Epidermal melanocyte (primary cell): ENCODE results near the gene ST6GAL1.
"Not testable (repeated sequence)": the region's sequence is repeated elsewhere in the genome, so short reads cannot be mapped to it uniquely, and the experiment has no call there.

Experiments used
- DNase-seq: peaks from one replicate; pipeline ENCODE4 v3.0.0; 2011; ENCODE audit warnings: low spot score; ENCODE audit not compliant: insufficient read length

The ST6GAL1 gene

GRCh38 chr3:186992096-186992495 is 61.8 kb downstream of the ST6GAL1 start:
- DNase-seq: not testable (repeated sequence)

- no peak for DNase-seq
Observed at GRCh38 chr3:186993210-186993782, 63.0 kb downstream of the ST6GAL1 start.

DNA sequence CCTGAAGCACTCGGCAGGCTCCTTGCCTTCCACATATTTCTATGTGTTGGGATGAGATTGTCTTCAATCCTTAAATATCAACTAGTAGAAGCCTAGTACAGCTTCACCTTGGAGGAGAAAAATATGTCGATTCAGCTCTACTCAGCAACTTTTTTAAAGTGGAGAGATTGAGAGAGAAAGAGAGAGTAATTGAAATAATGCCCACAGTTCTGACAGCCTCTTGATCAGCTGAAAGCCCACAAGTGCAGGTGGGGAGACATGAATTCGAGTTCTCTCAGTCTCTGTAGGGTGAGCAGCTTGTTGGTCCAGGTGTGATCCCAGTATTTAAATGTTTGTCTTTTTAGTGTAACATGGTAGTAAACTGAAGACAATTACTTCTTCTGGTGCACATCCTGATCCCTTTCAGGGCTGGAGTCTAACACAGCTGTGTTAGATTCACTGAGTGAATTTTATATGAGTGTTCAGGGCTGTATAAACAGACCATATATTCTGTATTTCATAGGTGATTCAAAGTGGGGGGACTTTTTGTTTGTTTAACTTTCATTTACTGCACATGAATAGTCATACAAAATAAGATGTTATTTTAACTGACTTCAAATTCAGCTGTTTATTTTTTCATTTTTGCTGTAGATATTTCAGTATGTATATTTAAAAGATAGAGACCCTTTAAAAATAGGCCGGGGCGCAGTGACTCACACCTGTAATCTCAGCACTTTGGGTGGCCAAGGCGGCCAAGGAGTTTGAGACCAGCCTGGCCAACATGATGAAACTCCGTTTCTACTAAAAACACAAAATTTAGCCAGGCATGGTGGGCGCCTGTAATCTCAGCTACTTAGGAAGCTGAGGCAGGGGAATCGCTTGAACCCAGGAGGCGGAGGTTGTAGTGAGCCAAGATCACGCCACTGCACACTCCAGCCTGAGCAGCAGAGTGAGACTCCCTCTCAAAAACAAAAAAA is 64.0 kb downstream of the ST6GAL1 start:
- no peak for DNase-seq

GRCh38 chr3:186996356-186996755 is 66.0 kb downstream of the ST6GAL1 start:
- DNase-seq: no peak

GRCh38 chr3:186997061-186997460 is 66.7 kb downstream of the ST6GAL1 start:
- no peak for DNase-seq

DNA sequence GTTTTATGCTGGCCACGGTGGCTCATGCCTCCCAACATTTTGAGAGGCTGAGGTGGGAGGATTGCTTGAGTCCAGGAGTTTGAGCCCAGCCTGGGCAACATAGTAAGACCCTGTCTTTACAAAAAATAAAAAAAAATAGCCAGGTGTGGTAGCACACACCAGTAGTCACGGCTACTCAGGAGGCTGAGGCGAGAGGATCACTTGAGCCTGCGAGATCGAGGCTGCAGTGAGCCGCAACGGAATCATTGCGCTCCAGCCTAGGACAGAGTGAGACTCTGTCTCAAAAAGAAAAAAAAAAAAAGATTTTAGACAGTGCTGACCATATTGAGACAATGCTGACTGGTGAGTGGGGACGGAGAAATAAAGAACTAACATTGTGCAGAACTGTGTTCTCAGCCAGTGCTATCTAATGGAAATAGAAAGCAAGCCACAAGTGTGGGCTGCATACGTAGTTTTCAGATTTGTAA is 67.2 kb downstream of the ST6GAL1 start:
- DNase-seq: no peak

DNA sequence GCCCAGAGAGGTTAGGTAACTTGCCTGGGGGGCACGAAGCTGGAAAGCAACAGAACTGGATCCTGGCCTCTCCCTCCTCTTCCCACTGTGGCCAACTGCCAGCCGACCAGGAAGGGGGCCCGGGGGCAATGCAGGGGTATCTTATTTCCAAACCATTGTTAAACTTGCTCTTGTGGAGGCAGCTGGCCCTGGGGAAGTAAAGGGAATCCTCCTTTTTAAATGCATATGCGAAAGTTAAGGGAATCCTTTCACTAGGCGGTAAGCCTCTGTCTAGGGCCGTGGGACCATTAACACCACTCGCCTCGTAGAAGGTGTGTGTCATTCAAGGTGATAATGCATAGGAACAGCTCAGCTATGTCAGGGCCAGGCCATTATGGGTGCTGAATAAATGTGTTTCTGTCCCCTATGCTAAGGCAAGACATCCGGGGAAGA is 68.6 kb downstream of the ST6GAL1 start:
- DNase-seq: no peak

DNA sequence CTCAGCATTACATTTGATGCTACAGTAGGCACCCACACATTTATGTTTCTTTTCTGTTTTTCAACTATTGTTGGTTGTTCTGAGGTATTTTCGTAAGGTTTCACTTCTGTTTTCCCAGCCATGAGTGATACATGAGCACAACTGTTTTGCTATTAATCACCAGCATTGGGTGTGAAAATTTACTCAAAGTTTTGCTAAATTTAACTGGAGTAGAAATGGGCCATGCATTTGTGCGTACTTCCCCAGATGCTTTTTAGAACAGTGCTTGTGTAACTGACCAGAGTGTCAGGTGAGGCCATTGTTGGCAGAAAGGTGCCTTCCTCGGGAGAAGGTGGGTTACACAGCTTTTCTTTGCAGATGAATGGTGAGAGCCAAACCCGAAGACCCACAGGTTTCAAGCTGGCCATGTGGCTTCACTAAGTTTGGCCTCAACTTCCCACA is 70.4 kb downstream of the ST6GAL1 start:
- no peak for DNase-seq

DNA sequence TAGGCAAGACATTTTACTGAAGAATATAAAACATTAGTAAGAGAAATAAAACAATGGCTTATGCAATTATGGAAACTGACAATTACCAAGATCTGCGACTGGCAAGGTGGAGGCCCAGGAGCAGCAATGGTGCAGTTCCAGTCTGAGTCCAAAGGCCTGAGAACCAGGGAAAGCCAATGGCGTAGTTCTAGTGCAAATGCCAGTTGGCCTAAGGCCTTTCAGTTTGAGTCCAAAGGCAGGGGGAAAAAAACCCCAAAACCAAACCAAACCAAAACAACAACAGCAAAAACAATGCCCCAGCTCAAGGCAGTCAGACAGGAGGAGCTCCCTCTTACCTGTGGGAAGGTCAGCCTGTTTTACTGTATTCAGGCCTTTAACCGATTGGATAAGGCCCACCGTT is 72.6 kb downstream of the ST6GAL1 start:
- no peak for DNase-seq

- no peak for DNase-seq
Observed at GRCh38 chr3:187005827-187006481, 75.6 kb downstream of the ST6GAL1 start.

DNA sequence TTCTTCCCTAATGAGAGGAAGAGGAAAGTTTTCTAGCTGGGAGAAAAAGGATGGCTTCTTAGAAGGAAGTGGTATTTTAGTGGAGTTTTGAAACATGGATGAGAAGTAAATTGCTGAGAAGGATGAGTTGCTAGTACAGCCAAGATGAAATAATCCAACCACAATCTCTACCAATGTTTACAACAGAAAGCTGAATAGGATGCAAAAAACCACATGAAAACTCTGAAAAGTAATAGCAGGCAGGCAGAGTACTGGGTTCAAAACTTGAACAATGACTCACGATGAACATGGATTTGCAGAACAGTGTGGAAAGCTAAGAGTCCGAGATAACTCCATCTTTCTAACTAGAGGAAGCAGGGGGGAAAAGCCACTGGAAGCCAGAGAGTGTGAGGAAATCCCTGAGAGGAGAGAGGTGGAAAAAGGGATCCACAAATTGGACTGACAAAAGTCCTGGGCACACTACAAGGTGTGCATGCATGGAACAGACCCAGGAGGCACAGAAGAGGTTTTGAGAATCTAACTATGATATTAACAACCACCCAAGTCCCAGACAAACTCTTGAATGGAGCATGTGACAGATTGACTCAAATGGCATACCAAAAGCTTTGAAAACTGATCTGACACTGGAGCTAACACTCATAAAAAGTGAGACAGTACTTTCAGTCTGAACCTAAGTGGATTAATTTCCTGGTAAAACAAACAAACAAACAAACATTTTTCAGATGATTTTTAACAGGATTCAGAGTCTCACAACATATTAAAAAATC is 76.7 kb downstream of the ST6GAL1 start:
- DNase-seq: no peak

DNA sequence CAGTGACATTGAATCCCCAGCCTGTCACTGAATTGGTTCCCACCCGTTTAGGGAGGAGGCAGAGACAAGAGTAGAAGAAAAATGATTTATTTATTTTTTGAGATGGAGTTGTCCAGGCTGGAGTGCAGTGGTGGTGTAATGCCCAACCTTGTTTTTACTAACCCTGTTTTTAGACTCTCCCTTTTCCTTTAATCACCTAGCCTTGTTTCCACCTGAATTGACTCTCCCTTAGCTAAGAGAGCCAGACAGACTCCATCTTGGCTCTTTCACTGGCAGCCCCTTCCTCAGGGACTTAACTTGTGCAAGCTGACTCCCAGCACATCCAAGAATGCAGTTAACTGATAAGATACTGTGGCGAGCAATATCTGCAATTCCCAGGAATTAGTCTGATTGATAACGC is 80.1 kb downstream of the ST6GAL1 start:
- DNase-seq: not testable (repeated sequence)

- DNase-seq: no peak
Observed at GRCh38 chr3:187011915-187012314, 81.6 kb downstream of the ST6GAL1 start.

DNA sequence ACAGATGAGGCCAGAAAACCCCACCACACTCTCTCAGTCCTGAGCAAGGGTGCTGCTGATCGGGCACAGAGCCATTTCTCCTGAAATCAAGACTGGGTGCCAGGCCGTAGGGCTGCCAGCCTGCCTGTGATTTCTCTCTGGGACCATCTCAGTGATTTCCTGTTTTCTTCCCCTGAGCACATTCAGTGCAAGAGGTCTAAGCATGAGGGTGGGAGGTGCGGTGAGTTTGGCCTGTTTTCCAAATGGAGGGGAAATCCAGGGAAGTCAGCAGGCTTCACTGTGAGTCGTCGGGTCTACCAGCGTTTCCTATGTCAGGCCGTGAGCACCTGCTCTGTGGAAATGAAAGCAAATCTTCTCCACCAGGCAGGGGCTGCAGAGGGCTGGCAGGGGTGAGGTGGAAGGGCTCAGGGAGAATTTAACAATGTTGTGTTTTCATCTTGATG is 82.3 kb downstream of the ST6GAL1 start:
- DNase-seq: no peak

GRCh38 chr3:187013159-187013716 is 82.9 kb downstream of the ST6GAL1 start:
- DNase-seq: no peak

- no peak for DNase-seq
Observed at GRCh38 chr3:187014417-187014864, 84.1 kb downstream of the ST6GAL1 start.

DNA sequence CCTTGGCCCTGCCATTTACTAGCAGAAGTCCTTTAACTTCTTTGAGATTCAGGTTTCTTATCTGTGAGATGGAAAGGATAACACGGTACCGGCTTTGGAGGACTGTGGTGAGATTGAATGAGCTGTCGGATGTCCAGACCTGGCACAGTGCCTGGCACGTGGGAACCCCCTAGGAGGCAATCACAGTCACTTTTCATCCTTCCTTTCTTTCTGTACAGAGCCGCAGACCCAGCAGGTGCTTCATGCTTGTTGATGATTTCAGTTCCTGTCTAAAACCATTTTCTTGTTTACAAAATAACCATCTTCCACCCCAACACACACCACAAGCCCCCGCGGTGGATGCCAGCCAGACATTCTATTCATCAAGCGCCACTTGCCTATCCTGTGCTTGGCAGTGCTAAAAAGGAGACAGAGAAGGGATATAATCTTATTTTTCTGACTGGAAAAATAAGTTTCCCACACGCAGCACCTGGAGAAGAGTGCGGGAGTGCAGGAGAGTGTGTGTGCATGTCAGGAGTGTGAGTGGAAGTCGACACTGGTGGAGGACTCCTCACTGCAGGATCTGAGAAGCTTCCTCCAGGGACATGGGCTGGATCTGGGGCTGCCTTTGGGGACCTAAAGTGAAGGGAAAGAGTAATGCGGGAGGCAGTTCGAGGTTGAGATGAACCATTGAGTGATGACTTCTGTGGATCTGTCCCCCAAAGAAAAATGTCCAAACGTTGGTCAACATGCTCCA is 85.7 kb downstream of the ST6GAL1 start:
- no peak for DNase-seq

DNA sequence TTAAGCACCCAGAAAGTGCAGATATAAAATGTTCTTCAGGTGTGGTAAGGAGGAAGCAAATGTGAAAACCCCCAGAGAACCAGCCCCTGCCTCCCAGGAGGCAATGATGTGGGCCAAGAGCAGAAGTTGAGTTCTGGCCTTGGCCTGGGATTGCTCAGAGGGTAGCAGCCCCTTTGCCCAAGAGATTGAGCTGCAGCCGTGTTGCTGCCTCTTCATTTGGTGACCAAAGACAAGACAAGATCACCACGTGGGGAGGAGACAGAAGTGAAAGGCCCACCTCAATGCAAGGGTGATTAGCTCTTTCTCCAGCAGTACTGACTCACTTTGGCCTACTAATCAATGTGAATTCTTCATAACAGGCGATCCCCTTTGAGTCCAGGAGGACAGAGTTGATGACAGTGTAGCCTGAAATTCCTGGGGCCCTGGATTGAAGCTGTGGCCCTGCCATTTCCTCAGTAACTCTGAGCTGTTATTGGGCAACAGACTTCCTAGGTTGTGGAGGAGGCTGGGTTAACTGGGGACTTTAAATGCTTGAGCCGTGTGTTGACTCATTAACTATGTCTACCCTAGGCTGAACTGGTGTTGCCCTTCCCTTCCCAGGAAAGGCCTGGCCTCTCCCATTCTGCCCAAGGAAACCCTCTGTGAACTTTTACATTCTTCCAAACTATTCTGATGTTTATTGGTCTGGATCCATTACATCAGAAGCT is 86.5 kb downstream of the ST6GAL1 start:
- DNase-seq: no peak

DNA sequence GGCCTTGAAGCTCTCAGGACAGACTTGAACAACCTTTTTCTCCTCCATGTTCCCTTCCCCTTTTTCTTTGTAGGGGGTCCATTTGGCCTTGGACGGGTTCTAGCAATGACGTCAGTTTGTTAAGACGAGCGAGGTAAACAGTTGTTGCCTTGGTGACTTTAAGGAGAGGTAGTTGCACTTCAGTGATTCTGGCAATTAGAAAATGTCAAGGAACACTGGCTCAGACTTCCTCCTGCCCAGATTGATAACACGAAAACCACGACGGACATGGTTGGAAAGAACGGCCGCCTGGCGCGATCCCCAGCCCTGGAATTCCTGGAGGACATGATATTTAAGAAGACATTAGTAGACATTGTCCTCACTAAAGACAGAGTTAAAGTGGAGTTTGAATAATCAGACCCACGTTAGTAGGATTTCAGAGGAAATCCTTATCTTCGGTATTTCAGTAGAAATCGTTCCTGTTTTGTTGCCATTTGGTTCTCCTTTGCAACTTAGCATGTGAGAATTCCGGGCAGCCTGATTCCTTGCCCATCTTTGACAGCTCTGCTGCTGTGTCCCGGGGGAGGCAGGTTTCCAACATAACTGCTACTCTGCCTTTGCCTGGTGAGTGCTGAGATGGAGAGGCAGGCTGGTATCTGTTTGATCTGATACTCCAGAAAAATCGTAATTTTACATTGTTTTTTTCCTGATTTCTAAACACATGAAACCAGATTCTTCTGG is 87.3 kb downstream of the ST6GAL1 start:
- DNase-seq: no peak
